HG03175 (cell line): ENCODE measurements around the gene FARP2.

Source experiments
- ATAC-seq: cut with Tn5 transposase; IDR thresholded peaks from one replicate; pipeline ENCODE4 v1.9.1; 2021; ENCODE audit warnings: mild to moderate bottlenecking, moderate library complexity; ENCODE audit not compliant: unreplicated experiment

Gene FARP2

GRCh38 chr2:241321886-241322285, 34.2 kb upstream of the FARP2 start:
- ATAC-seq = no peak

GRCh38 chr2:241323778-241324177, 32.3 kb upstream of the FARP2 start:
- no peak for ATAC-seq

GRCh38 chr2:241324775-241325174, 31.3 kb upstream of the FARP2 start:
- ATAC-seq = no peak

- ATAC-seq = no peak
Observed at GRCh38 chr2:241325257-241325656, 30.8 kb upstream of the FARP2 start.

GRCh38 chr2:241329669-241330615, 26.1 kb upstream of the FARP2 start:
- no peak for ATAC-seq

GRCh38 chr2:241330616-241330981, 25.5 kb upstream of the FARP2 start:
- no peak for ATAC-seq

GRCh38 chr2:241334813-241335212, 21.3 kb upstream of the FARP2 start:
- no peak for ATAC-seq

GRCh38 chr2:241339839-241340630, 16.1 kb upstream of the FARP2 start:
- ATAC-seq = no peak

- no peak for ATAC-seq
Observed at GRCh38 chr2:241340631-241341163, 15.4 kb upstream of the FARP2 start.

GRCh38 chr2:241344925-241345651, 11.0 kb upstream of the FARP2 start:
- no peak for ATAC-seq

GRCh38 chr2:241349941-241350340, 6.1 kb upstream of the FARP2 start:
- no peak for ATAC-seq

GRCh38 chr2:241350530-241350877, 5.6 kb upstream of the FARP2 start:
- ATAC-seq = no peak

GRCh38 chr2:241350878-241351639, 5.0 kb upstream of the FARP2 start:
- ATAC-seq = no peak

- no peak for ATAC-seq
Observed at GRCh38 chr2:241351640-241352031, 4.4 kb upstream of the FARP2 start.

GRCh38 chr2:241352227-241352626, 3.9 kb upstream of the FARP2 start:
- no peak for ATAC-seq

GRCh38 chr2:241354668-241355658, 1.1 kb upstream of the FARP2 start:
- ATAC-seq = peak; percentile 28

- no peak for ATAC-seq
Observed at GRCh38 chr2:241356871-241357260, 781 bp downstream of the FARP2 start.

- ATAC-seq = no peak
Observed at GRCh38 chr2:241357531-241357930, 1.4 kb downstream of the FARP2 start.

GRCh38 chr2:241358470-241358869, 2.4 kb downstream of the FARP2 start:
- ATAC-seq = peak; percentile 45
